MG63 (cell line): ENCODE measurements around the gene HIVEP2. TPM values are rescaled to one million over a fixed set of nuclear protein-coding genes. Genes with fewer than 3 reads are reported as not detected.
A peak's percentile ranks its signal among the peaks of the same experiment; 100 is the strongest.

ENCODE experiments used
- DNase-seq: peaks from one replicate; pipeline ENCODE4 v3.0.0-alpha.2; 2020
- H3K27me3 ChIP-seq: fragments of 250-450 bp; sonication (Bioruptor Pico); 2 replicates; pipeline ENCODE4 v1.5.1; 2020; ENCODE audit warnings: mild to moderate bottlenecking, moderate library complexity
- H3K36me3 ChIP-seq: fragments of 250-450 bp; sonication (Bioruptor Pico); 2 replicates; pipeline ENCODE4 v1.5.1; 2020; ENCODE audit warnings: mild to moderate bottlenecking, moderate library complexity
- H3K4me3 ChIP-seq: fragments of 250-450 bp; sonication (Bioruptor Pico); 2 replicates; pipeline ENCODE4 v1.5.1; 2020; ENCODE audit warnings: mild to moderate bottlenecking, moderate library complexity
- H3K9me3 ChIP-seq: fragments of 250-450 bp; sonication (Bioruptor Pico); 2 replicates; pipeline ENCODE4 v1.5.1; 2020; ENCODE audit warnings: mild to moderate bottlenecking, moderate library complexity
- total RNA-seq: library from RNA; depleted of rRNA; stranded (reverse); fragments of >200 nt; shearing (Covaris generic); gene quantifications from 2 replicates; pipeline ENCODE4 v1.2.3, GENCODE V29; 2014; ENCODE audit warnings: low replicate concordance

The HIVEP2 gene
- total RNA-seq, 1 experiment from 2014 or later: 2.4 TPM

DNA sequence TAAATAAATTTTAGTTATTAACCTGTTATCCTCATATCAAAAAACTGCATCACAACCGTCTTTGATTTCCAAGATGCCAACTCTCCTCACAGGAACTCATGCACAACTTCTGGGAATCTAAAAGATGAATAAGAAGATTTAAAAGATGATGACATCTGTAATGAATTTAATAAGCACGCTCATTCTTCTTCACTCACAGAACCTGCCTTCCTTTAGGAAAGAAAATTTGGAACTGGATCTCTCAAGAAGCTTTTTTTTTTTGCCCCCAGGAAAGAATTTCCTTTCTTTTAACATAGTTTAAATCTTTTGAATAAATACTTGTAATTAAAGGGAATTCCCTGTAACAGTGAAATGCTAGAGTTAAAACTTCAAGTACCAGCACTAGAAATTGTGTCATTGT lies 161.5 kb downstream of the HIVEP2 start:
- no peak overlapping the region for H3K4me3 ChIP-seq
- no peak for DNase-seq
- H3K36me3 ChIP-seq: no peaks in the 10 kb centered on the region
- no peaks in the 10 kb centered on the region for H3K27me3 ChIP-seq
- H3K9me3 ChIP-seq: no peaks in the 10 kb centered on the region

GRCh38 chr6:142781129-142781528 lies 163.8 kb downstream of the HIVEP2 start:
- no peaks in the 10 kb centered on the region for H3K27me3 ChIP-seq
- no peak for DNase-seq
- no peak overlapping the region for H3K4me3 ChIP-seq
- no peaks in the 10 kb centered on the region for H3K9me3 ChIP-seq
- H3K36me3 ChIP-seq: no peaks in the 10 kb centered on the region

DNA sequence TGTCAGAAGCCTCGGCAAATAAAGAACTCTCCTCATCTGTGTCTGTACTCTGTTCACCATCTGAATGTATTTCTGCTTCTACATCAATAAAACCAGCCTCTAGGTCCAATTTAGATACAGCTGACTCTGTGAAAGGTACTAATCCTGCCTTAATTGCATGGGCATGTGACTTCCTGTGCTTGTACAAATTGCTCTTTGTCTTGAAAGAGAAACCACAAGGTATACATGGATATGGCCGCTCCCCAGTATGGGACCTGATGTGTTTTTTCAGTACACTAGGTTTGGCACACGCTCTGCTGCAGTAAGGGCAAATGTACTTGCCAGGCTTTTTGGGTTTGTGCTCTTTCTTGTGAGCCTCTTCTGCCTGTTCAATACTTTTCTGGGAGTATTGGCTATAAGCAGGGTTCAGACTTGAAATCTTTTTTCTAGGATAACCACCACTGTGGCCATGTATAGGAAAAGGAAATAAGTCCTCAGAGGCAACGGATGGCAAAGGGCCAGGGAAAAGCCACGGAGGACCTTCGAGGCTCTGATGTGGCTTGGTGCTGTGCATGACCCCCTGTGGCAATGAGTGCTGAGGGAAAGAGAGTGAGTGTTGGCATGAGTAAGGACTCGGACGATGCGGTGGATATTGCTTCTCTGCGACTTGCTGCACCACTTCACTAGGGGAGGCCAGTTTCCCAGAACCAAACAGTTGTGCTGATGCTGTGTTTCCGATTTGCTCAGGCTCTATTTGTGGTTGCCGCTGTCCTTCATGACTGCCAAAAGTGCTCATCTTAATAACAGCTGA lies 170.9 kb downstream of the HIVEP2 start:
- DNase-seq: no peak
- no peaks in the 10 kb centered on the region for H3K9me3 ChIP-seq
- no peaks in the 10 kb centered on the region for H3K27me3 ChIP-seq
- H3K4me3 ChIP-seq: no peak overlapping the region
- peaks cover 15% of the 10 kb centered on the region for H3K36me3 ChIP-seq

GRCh38 chr6:142773324-142773723 lies 171.7 kb downstream of the HIVEP2 start:
- Histone ChIP-seq H3K9me3 (no peaks in the 10 kb centered on the region), H3K27me3 (no peaks in the 10 kb centered on the region), H3K4me3 (no peak overlapping the region), H3K36me3 (peaks cover 15% of the 10 kb centered on the region)
- no peak for DNase-seq

DNA sequence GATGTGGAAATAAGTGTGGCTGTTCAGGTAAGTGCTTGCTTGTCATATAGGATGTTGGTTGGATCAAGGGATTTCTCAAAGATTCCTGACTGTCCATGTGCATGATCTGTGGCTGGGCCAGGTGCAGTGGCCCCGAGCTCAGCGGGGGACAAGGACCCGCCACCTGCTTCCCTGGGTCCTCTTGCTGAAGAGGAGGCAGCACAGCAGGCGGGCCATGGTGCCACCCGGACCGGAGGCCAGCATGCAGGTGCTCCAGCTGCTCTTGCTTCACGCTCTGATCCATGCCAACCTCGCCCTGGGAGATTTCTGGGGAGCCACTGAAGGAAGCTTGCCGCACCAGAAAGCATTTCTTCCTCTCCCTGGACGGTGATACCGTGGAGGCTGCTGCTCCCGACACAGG lies 173.8 kb downstream of the HIVEP2 start:
- Histone ChIP-seq H3K4me3 (no peak overlapping the region), H3K27me3 (no peaks in the 10 kb centered on the region), H3K36me3 (peaks cover 24% of the 10 kb centered on the region), H3K9me3 (no peaks in the 10 kb centered on the region)
- DNase-seq: no peak

DNA sequence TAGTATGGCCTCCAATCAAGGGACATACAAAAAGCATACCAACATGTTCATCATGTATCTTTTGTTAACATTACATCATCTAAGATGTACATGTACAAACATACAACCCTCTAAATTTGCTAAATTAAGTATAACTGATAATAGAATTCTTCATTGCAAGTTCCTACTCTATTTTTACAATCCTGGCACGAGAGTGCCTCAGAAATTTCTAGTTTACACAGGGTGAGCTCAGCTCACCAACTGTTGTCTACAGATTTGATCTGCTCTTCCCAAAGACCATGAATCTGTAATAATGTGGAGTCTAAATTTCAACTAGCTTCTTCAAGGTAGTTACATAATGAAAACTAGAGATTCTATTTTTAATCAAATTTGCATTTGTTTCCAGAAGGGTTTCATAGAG lies 179.7 kb downstream of the HIVEP2 start:
- H3K36me3 ChIP-seq: peaks cover 20% of the 10 kb centered on the region
- no peaks in the 10 kb centered on the region for H3K27me3 ChIP-seq
- H3K4me3 ChIP-seq: no peak overlapping the region
- no peak for DNase-seq
- H3K9me3 ChIP-seq: no peaks in the 10 kb centered on the region

- Histone ChIP-seq H3K4me3 (no peak overlapping the region), H3K27me3 (no peaks in the 10 kb centered on the region), H3K36me3 (peaks cover 30% of the 10 kb centered on the region), H3K9me3 (no peaks in the 10 kb centered on the region)
- DNase-seq: no peak
Observed at GRCh38 chr6:142764311-142764710, 180.7 kb downstream of the HIVEP2 start.

- H3K4me3 ChIP-seq: no peak overlapping the region
- no peaks in the 10 kb centered on the region for H3K27me3 ChIP-seq
- no peak for DNase-seq
- no peaks in the 10 kb centered on the region for H3K9me3 ChIP-seq
- peaks cover 30% of the 10 kb centered on the region for H3K36me3 ChIP-seq
Observed at GRCh38 chr6:142763205-142763604, 181.8 kb downstream of the HIVEP2 start.

DNA sequence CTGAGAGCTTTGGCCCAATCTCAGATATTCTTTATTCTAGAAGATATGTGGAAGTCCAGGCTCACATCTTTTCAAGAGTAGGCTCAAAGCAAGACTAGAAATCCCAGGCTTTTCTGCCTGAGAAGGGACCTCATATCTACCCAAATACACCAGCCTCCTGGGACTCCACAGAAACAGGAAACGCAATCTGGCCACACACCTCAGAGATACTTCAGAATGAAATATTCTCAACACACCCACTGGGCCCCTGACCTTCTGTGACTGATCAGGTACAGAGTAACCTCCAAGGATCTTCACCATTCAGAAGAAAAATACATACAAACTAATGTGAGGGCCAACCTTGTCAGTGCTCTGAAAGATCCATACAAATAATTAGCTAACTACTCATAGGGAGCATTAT lies 183.2 kb downstream of the HIVEP2 start:
- H3K36me3 ChIP-seq: peaks cover 26% of the 10 kb centered on the region
- no peak for DNase-seq
- no peaks in the 10 kb centered on the region for H3K9me3 ChIP-seq
- no peaks in the 10 kb centered on the region for H3K27me3 ChIP-seq
- H3K4me3 ChIP-seq: no peak overlapping the region

- peak; percentile 33 for DNase-seq
Observed at GRCh38 chr6:142760152-142760551, 184.8 kb downstream of the HIVEP2 start.

GRCh38 chr6:142758629-142759025 lies 186.3 kb downstream of the HIVEP2 start:
- Histone ChIP-seq H3K36me3 (peaks cover 24% of the 10 kb centered on the region), H3K4me3 (no peak overlapping the region), H3K27me3 (no peaks in the 10 kb centered on the region), H3K9me3 (no peaks in the 10 kb centered on the region)
- no peak for DNase-seq

More at GRCh38 chr6:142760152-142760551, 184.8 kb downstream of the HIVEP2 start:
- peaks cover 26% of the 10 kb centered on the region for H3K36me3 ChIP-seq
- no peaks in the 10 kb centered on the region for H3K9me3 ChIP-seq
- H3K27me3 ChIP-seq: no peaks in the 10 kb centered on the region
- no peak overlapping the region for H3K4me3 ChIP-seq

DNA sequence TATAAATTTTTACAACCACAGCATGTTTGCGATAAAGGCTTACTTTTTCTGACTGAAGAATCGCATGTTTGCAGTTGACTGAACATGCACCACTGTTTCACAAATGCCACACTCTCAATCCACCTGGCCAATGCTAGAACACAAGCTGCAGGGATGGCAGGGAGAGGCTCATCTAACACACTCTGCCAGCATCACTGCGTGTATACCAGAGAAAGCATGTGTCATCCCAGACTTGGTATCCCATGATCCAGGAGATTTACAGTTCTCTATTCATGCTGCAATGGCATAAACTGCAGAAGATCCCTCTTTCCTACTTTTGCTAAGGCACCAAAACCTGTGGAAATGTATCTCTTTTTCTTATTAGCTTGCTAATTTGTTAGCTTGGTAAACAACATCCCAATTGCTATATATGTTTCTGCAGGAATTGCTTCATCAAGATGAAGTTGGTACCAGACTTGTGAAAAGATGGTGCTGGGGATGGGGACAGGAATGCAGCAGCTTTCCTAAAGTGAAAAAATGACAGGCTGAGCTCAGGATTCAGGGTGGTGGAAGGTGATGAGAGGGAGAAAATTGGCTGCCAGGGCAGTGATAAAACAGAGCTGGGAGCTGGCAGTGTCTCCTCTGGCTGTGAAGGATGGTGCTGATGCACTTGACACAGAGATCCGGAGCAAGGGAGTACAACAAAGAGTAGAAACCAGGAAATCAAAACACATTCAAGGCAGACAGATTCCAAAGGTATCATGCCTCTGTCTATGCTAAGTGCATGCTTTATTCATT lies 186.9 kb downstream of the HIVEP2 start:
- no peaks in the 10 kb centered on the region for H3K9me3 ChIP-seq
- H3K27me3 ChIP-seq: no peaks in the 10 kb centered on the region
- H3K4me3 ChIP-seq: no peak overlapping the region
- peaks cover 25% of the 10 kb centered on the region for H3K36me3 ChIP-seq
- DNase-seq: no peak

GRCh38 chr6:142756215-142756630 lies 188.8 kb downstream of the HIVEP2 start:
- Histone ChIP-seq H3K9me3 (no peaks in the 10 kb centered on the region), H3K4me3 (no peak overlapping the region), H3K36me3 (peaks cover 30% of the 10 kb centered on the region), H3K27me3 (no peaks in the 10 kb centered on the region)
- DNase-seq: peak; percentile 66

DNA sequence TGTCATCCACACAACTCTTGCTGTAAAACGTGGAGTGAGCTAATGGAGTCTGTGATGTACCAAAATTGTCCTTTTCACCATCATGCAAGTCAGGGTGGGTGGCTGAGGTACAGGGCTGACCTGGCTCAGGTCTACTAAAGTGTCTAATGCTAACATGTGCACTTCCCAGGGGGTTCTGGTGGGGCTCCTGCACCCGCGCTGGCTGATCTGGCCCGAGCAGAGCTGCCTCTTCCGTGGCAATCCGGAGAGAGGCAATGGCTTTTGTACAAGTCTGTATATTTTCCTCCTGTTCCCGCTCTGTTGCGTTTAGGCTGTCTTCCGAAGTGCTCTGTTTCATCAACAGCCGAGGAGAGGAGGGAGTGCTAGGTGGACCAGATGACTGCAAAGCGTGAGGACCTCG lies 191.8 kb downstream of the HIVEP2 start:
- no peaks in the 10 kb centered on the region for H3K27me3 ChIP-seq

GRCh38 chr6:142752348-142752747 lies 192.6 kb downstream of the HIVEP2 start:
- H3K9me3 ChIP-seq: no peaks in the 10 kb centered on the region
- no peak overlapping the region for H3K4me3 ChIP-seq
- H3K36me3 ChIP-seq: peaks cover 6% of the 10 kb centered on the region; the same call in 1 of the 2 replicates
- DNase-seq: no peak
- H3K27me3 ChIP-seq: no peaks in the 10 kb centered on the region

More for the DNA sequence above, 191.8 kb downstream of the HIVEP2 start:
- no peak overlapping the region for H3K4me3 ChIP-seq
- DNase-seq: no peak
- no peaks in the 10 kb centered on the region for H3K9me3 ChIP-seq
- H3K36me3 ChIP-seq: peaks cover 11% of the 10 kb centered on the region

GRCh38 chr6:142751452-142751851 lies 193.5 kb downstream of the HIVEP2 start:
- Histone ChIP-seq H3K36me3 (peaks cover 6% of the 10 kb centered on the region; the same call in 1 of the 2 replicates), H3K9me3 (no peaks in the 10 kb centered on the region), H3K4me3 (no peak overlapping the region), H3K27me3 (no peaks in the 10 kb centered on the region)
- no peak for DNase-seq

GRCh38 chr6:142750998-142751397 lies 194.0 kb downstream of the HIVEP2 start:
- no peak for DNase-seq
- H3K27me3 ChIP-seq: no peaks in the 10 kb centered on the region
- no peaks in the 10 kb centered on the region for H3K9me3 ChIP-seq
- no peak overlapping the region for H3K4me3 ChIP-seq
- H3K36me3 ChIP-seq: peaks cover 6% of the 10 kb centered on the region; the same call in 1 of the 2 replicates
